Effector memory CD4-positive, alpha-beta T cell (primary cell): ENCODE measurements around the gene TMEM132A.

ENCODE experiments used
- DNase-seq, 3 donors: peaks; one replicate each; pipeline ENCODE4 v3.0.0-alpha.2; 2020
- H3K27ac ChIP-seq: 2 replicates; pipeline ENCODE4 v1.7.0; 2013; ENCODE audit warnings: mild to moderate bottlenecking, low read length, moderate library complexity; ENCODE audit not compliant: insufficient read depth, poor library complexity, severe bottlenecking
- H3K27me3 ChIP-seq: replicated peaks from 2 replicates; pipeline ENCODE4 v1.7.0; 2013; ENCODE audit warnings: mild to moderate bottlenecking, low read length; ENCODE audit not compliant: insufficient read depth, control insufficient read depth, poor library complexity, severe bottlenecking
- H3K36me3 ChIP-seq: 2 replicates; pipeline ENCODE4 v1.7.0; 2013; ENCODE audit warnings: mild to moderate bottlenecking, low read length, moderate library complexity; ENCODE audit not compliant: control insufficient read depth, insufficient read depth
- H3K4me1 ChIP-seq: 2 replicates; pipeline ENCODE4 v1.7.0; 2013; ENCODE audit warnings: low read length, mild to moderate bottlenecking; ENCODE audit not compliant: control insufficient read depth, insufficient read depth, poor library complexity, severe bottlenecking
- H3K4me3 ChIP-seq: 2 replicates; pipeline ENCODE4 v1.7.0; 2013; ENCODE audit warnings: low read length, low read depth, mild to moderate bottlenecking; ENCODE audit not compliant: insufficient read depth, poor library complexity, severe bottlenecking
- H3K9me3 ChIP-seq: 2 replicates; pipeline ENCODE4 v1.7.0; 2013; ENCODE audit warnings: mild to moderate bottlenecking, low read length, moderate library complexity; ENCODE audit not compliant: control insufficient read depth

TMEM132A gene

GRCh38 chr11:60890696-60891095 is 33.6 kb upstream of the TMEM132A start:
- H3K27me3 ChIP-seq, result no peaks in the 10 kb centered on the region

DNA sequence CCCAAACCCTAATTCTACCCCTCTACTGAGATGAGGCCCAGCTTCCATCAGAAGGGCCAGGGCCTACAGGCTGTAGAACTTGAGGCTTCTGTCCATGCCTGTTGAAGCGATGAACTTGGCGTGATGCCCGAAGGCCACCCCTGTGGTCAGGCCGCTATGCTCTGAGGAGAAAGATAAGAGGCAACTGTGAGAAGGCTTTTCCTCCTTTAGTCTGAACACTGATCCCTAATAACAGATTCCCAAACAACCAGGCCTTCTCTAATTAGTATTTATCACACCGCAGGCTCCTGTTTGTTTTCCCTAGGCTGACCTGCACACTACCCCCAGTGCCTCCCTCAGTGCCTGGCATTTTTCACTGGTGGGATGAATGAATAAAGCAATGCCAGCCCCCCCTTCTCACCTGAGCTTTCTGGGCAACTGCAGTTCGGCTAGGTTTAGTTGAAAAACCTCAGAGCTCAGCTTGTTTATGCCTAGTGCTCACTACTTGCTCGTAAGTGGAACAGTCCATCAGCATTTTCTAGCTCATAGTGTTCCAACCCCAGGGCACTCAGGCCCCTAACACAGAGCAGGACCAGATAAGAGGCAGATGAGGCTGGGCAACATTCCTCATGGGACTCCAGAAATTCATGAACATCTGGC is 33.0 kb upstream of the TMEM132A start:
- no peak for DNase-seq
- Histone ChIP-seq H3K9me3 (no peaks in the 10 kb centered on the region), H3K27me3 (no peaks in the 10 kb centered on the region), H3K4me3 (no peak overlapping the region), H3K4me1 (no peaks in the 10 kb centered on the region), H3K27ac (no peak overlapping the region), H3K36me3 (peaks cover 53% of the 10 kb centered on the region)

More at GRCh38 chr11:60890696-60891095, 33.6 kb upstream of the TMEM132A start:
- no peak overlapping the region for H3K4me3 ChIP-seq
- no peak overlapping the region for H3K27ac ChIP-seq
- H3K4me1 ChIP-seq, result no peaks in the 10 kb centered on the region
- no peak for DNase-seq
- H3K36me3 ChIP-seq, result peaks cover 48% of the 10 kb centered on the region
- no peaks in the 10 kb centered on the region for H3K9me3 ChIP-seq

GRCh38 chr11:60895687-60896086 is 28.6 kb upstream of the TMEM132A start:
- DNase-seq, result no peak
- Histone ChIP-seq H3K27ac (no peak overlapping the region), H3K36me3 (peaks cover 89% of the 10 kb centered on the region), H3K4me1 (no peaks in the 10 kb centered on the region), H3K27me3 (no peaks in the 10 kb centered on the region), H3K9me3 (no peaks in the 10 kb centered on the region), H3K4me3 (no peak overlapping the region)

DNA sequence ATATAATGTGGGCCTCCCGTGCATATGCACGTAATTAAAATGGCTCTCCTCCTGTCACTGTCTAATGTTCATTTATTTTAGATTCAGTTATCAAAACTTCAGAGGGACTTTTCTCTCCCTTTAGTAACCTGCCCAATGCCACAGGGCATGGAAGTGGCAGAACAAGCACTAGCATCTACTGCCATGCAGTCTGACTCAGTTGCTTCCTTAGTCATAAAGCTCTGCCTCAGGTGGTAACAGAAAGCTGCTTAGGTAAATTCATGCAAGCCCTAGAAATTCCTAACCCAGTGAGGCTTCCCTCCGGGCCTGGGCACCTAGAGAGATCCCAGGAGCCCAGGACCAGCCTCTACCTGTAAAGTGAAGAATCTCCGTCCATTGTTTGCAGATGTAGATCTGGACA is 26.8 kb upstream of the TMEM132A start:
- Histone ChIP-seq H3K4me1 (no peaks in the 10 kb centered on the region), H3K9me3 (no peaks in the 10 kb centered on the region), H3K27ac (no peak overlapping the region), H3K36me3 (peaks cover 93% of the 10 kb centered on the region), H3K4me3 (no peak overlapping the region), H3K27me3 (no peaks in the 10 kb centered on the region)
- DNase-seq, result no peak

GRCh38 chr11:60899046-60899936 is 25.0 kb upstream of the TMEM132A start:
- Histone ChIP-seq H3K4me1 (peaks cover 2% of the 10 kb centered on the region), H3K27me3 (no peaks in the 10 kb centered on the region), H3K36me3 (peaks cover 93% of the 10 kb centered on the region), H3K27ac (no peak overlapping the region), H3K9me3 (no peaks in the 10 kb centered on the region), H3K4me3 (no peak overlapping the region)
- no peak for DNase-seq

GRCh38 chr11:60899977-60900376 is 24.3 kb upstream of the TMEM132A start:
- DNase-seq, result no peak
- Histone ChIP-seq H3K9me3 (no peaks in the 10 kb centered on the region), H3K27me3 (no peaks in the 10 kb centered on the region), H3K4me1 (peaks cover 8% of the 10 kb centered on the region), H3K27ac (no peak overlapping the region), H3K4me3 (no peak overlapping the region), H3K36me3 (peaks cover 86% of the 10 kb centered on the region)

DNA sequence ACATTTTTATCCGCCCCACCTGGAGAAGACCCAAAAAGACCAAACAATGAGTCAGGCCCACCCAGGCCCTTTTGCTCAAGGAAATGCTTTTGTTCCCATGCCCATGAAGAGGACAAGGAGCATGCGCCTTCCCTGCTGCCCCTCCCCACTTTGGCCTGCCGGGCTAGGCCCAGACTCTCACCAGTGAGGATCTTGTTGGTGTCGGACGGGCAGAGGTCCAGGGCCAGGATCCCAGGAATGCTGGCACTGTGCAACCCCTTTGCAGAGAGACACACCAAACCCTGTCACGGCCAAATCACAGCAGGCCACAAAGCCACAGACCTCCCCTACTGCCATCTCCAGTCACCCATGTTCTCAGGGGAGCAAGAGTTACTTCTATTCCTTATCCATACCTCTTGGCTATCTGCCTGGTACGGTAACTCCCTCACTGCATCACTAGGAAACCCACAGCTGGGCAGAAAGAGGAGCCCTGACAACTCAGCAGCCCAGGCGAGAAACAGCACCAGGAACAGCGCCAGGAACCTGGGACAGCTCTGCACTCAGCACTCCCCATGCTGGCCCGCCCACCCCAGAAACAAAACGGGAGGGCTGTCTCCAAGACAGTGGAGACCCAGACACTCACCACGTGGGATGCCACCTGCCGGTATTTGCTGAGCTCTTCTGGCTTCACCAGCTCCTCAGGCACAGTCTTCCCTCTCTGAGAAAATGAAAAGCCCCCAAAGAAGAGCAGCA is 23.4 kb upstream of the TMEM132A start:
- Histone ChIP-seq H3K9me3 (no peaks in the 10 kb centered on the region), H3K4me3 (no peak overlapping the region), H3K27me3 (no peaks in the 10 kb centered on the region), H3K4me1 (peaks cover 17% of the 10 kb centered on the region), H3K36me3 (peaks cover 77% of the 10 kb centered on the region), H3K27ac (no peak overlapping the region)
- no peak for DNase-seq

GRCh38 chr11:60902625-60903024 is 21.6 kb upstream of the TMEM132A start:
- no peak overlapping the region for H3K4me3 ChIP-seq
- H3K27me3 ChIP-seq, result no peaks in the 10 kb centered on the region
- no peak for DNase-seq
- peaks cover 61% of the 10 kb centered on the region for H3K36me3 ChIP-seq
- H3K4me1 ChIP-seq, result peaks cover 18% of the 10 kb centered on the region
- H3K27ac ChIP-seq, result no peak overlapping the region
- H3K9me3 ChIP-seq, result no peaks in the 10 kb centered on the region

DNA sequence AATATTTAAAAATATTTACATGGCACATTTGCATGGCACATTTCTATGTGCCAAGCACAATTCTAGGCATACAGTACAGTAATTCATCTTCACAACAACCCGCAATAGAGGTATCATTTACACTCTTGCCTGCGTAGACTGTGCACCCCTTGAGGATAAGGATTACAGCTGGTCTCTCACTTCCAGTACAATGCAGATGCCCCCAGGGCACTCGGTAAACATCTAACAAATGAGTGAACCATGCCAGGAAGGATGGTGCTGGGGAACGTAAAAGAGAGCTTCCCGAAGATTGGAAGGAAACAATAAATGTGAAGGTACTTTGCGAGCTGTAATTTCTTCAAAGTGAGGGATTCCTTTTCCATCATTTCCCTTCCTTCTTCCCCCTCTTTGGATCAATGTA is 19.2 kb upstream of the TMEM132A start:
- no peaks in the 10 kb centered on the region for H3K27me3 ChIP-seq
- H3K4me3 ChIP-seq, result peak overlapping the region; percentile 77
- no peak for DNase-seq
- H3K9me3 ChIP-seq, result no peaks in the 10 kb centered on the region
- H3K27ac ChIP-seq, result peak overlapping the region; percentile 88
- peaks cover 37% of the 10 kb centered on the region for H3K36me3 ChIP-seq
- H3K4me1 ChIP-seq, result peaks cover 18% of the 10 kb centered on the region
